OCI-LY3 (cell line): ENCODE measurements around the gene GHITM.

Source experiments
- H2AFZ ChIP-seq: fragments of 200-600, 300-600 bp; shearing (Covaris generic); 2 replicates; pipeline ENCODE4 v1.6.0; 2014; ENCODE audit warnings: antibody characterized with exemption, low read depth, low read length
- H3K27ac ChIP-seq: fragments of 200-600, 300-600 bp; sonication (generic); 2 replicates; pipeline ENCODE4 v1.5.1; 2014; ENCODE audit warnings: mild to moderate bottlenecking, low read length, moderate library complexity, mixed read lengths
- H3K27me3 ChIP-seq: fragments of 200-600, 300-600 bp; sonication (generic); 2 replicates; pipeline ENCODE4 v1.6.1; 2014; ENCODE audit warnings: low read depth, low read length, mixed read lengths
- H3K36me3 ChIP-seq: fragments of 200-600, 300-600 bp; sonication (generic); replicated peaks from 2 replicates; pipeline ENCODE3; 2014; ENCODE audit warnings: low read depth, low read length, mixed read lengths
- H3K4me1 ChIP-seq: fragments of 300-600, 200-600 bp; sonication (generic); 2 replicates; pipeline ENCODE4 v1.6.1; 2014; ENCODE audit warnings: low read length, mixed read lengths
- H3K4me2 ChIP-seq: fragments of 200-600, 300-600 bp; sonication (generic); 2 replicates; pipeline ENCODE4 v1.6.1; 2014; ENCODE audit warnings: low read length, mixed read lengths
- H3K4me3 ChIP-seq: fragments of 300-600, 200-600 bp; sonication (generic); 2 replicates; pipeline ENCODE4 v1.5.1; 2014; ENCODE audit warnings: antibody characterized with exemption, mild to moderate bottlenecking, low read length, moderate library complexity
- H3K79me2 ChIP-seq: fragments of 300-600, 200-600 bp; shearing (Covaris generic); 2 replicates; pipeline ENCODE4 v1.6.1; 2014; ENCODE audit warnings: mild to moderate bottlenecking, low read length, mixed read lengths
- H3K9ac ChIP-seq: fragments of 300-600, 200-600 bp; shearing (Covaris generic); 2 replicates; pipeline ENCODE4 v1.6.0; 2014; ENCODE audit warnings: mild to moderate bottlenecking, low read length, moderate library complexity
- H3K9me3 ChIP-seq: fragments of 200-600, 300-600 bp; shearing (Covaris generic); 2 replicates; pipeline ENCODE4 v1.6.1; 2014; ENCODE audit warnings: low read length, mixed read lengths; ENCODE audit not compliant: insufficient read depth
- H4K20me1 ChIP-seq: fragments of 200-600, 300-600 bp; sonication (generic); 2 replicates; pipeline ENCODE4 v1.6.1; 2016; ENCODE audit warnings: low read length, mixed read lengths; ENCODE audit not compliant: insufficient read depth
- CTCF ChIP-seq: fragments of 200-600, 300-600 bp; sonication (generic); IDR thresholded peaks from 2 replicates; pipeline ENCODE4 v1.5.1; 2014; ENCODE audit warnings: antibody characterized with exemption, low read length, low read depth
- EZH2phosphoT487 ChIP-seq: fragments of 200-600 bp; shearing (Covaris generic); IDR thresholded peaks from 2 replicates; pipeline ENCODE4 v1.6.1; 2018; ENCODE audit warnings: antibody characterized with exemption, mixed run types, low read depth

Gene GHITM

GRCh38 chr10:84149854-84150253 is 10.5 kb downstream of the GHITM start:
- Histone ChIP-seq H3K9ac (no peak overlapping the region), H3K9me3 (no peaks in the 10 kb centered on the region), H2AFZ (no peak overlapping the region), H3K27ac (no peak overlapping the region), H3K4me1 (no peaks in the 10 kb centered on the region), H3K27me3 (no peaks in the 10 kb centered on the region), H3K79me2 (peaks cover 63% of the 10 kb centered on the region), H3K36me3 (peaks cover 49% of the 10 kb centered on the region), H3K4me2 (no peak overlapping the region), H4K20me1 (0 out of 2 replicates have a peak, but pooled peaks cover 6% of the 10 kb centered on the region), H3K4me3 (no peak overlapping the region)
- TF ChIP-seq EZH2phosphoT487 (no peak), CTCF (no peak)

GRCh38 chr10:84152769-84153168 is 13.5 kb downstream of the GHITM start:
- Histone ChIP-seq H2AFZ (no peak overlapping the region), H3K36me3 (peaks cover 52% of the 10 kb centered on the region), H3K79me2 (peaks cover 70% of the 10 kb centered on the region), H4K20me1 (peaks cover 6% of the 10 kb centered on the region; the same call in 1 of the 2 replicates), H3K9ac (no peak overlapping the region), H3K4me1 (no peaks in the 10 kb centered on the region), H3K27ac (no peak overlapping the region), H3K4me3 (no peak overlapping the region), H3K9me3 (no peaks in the 10 kb centered on the region), H3K27me3 (no peaks in the 10 kb centered on the region), H3K4me2 (no peak overlapping the region)
- no peak for TF ChIP-seq CTCF

GRCh38 chr10:84155521-84155920 is 16.2 kb downstream of the GHITM start:
- Histone ChIP-seq H3K4me1 (no peaks in the 10 kb centered on the region), H4K20me1 (peaks cover 24% of the 10 kb centered on the region), H3K4me3 (no peak overlapping the region), H3K27me3 (no peaks in the 10 kb centered on the region), H2AFZ (no peak overlapping the region), H3K36me3 (peaks cover 47% of the 10 kb centered on the region), H3K79me2 (peaks cover 86% of the 10 kb centered on the region), H3K4me2 (no peak overlapping the region), H3K9me3 (no peaks in the 10 kb centered on the region), H3K9ac (no peak overlapping the region), H3K27ac (no peak overlapping the region)
- TF ChIP-seq CTCF = no peak
- TF ChIP-seq EZH2phosphoT487 = no peak

DNA sequence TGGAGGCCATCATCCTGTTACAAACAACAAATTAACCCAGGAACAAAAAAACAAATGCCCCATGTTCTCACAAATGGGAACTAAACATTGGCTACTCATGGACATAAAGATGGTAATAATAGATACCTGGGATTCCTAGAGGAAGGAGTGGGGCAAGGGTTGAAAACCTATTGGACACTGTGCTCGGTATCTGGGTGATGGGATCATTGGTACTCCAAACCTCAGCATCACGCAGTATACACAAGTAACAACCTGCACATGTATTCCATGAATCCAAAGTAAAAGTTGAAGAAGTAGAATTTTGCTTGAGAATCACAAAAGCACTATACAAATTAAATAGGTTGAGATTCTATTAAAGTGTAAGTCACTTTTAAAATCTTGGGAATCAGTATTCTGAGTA is 16.7 kb downstream of the GHITM start:
- Histone ChIP-seq H4K20me1 (peaks cover 27% of the 10 kb centered on the region), H3K4me1 (no peaks in the 10 kb centered on the region), H3K9ac (no peak overlapping the region), H3K79me2 (peaks cover 86% of the 10 kb centered on the region), H3K36me3 (peaks cover 42% of the 10 kb centered on the region), H3K4me3 (no peak overlapping the region), H3K4me2 (no peak overlapping the region), H2AFZ (no peak overlapping the region), H3K27ac (no peak overlapping the region), H3K9me3 (no peaks in the 10 kb centered on the region), H3K27me3 (no peaks in the 10 kb centered on the region)
- TF ChIP-seq EZH2phosphoT487 = no peak
- TF ChIP-seq CTCF = no peak
